Left lung (tissue), 10 donors: ENCODE measurements around the gene PFKP. TPM values are rescaled to one million over a fixed set of nuclear protein-coding genes. Genes with fewer than 3 reads are reported as not detected.
A peak's percentile ranks its signal among the peaks of the same experiment; 100 is the strongest.

Experiments used
- ATAC-seq: fragments of 200-7000 bp; cut with Tn5 transposase; one replicate; pipeline ENCODE4 v1.9.1; 2020; ENCODE audit warnings: moderate library complexity
- DNase-seq, 4 donors: peaks; one replicate each; pipeline ENCODE4 v3.0.0-alpha.2; 2013 to 2020
- H3K27ac ChIP-seq, 2 donors: fragments of 200-600 bp; sonication (generic) in 1 of 2; one replicate each; pipeline versions ENCODE4 v1.5.0 to v1.8.0; 2020 to 2021
- H3K27me3 ChIP-seq, 2 donors: fragments of 200-600 bp; sonication (generic) in 1 of 2; one replicate each; pipeline versions ENCODE4 v1.5.0 to v1.8.0; 2020 to 2021
- H3K36me3 ChIP-seq, 2 donors: fragments of 200-600 bp; sonication (generic) in 1 of 2; one replicate each; pipeline versions ENCODE4 v1.5.0 to v1.8.0; 2020 to 2021
- H3K4me1 ChIP-seq, 2 donors: fragments of 200-600 bp; one replicate each; pipeline ENCODE4 v1.8.0; 2021
- H3K4me3 ChIP-seq, 2 donors: fragments of 200-600 bp; sonication (generic) in 1 of 2; one replicate each; pipeline versions ENCODE4 v1.5.0 to v1.8.0; 2020 to 2021; ENCODE audit warnings: mild to moderate bottlenecking in 1 of 2
- H3K9me3 ChIP-seq, 2 donors: fragments of 200-600 bp; sonication (generic) in 1 of 2; one replicate each; pipeline versions ENCODE4 v1.5.0 to v1.8.0; 2020 to 2021
- CTCF ChIP-seq, 2 donors: fragments of 200-600 bp; sonication (generic) in 1 of 2; IDR thresholded peaks; one replicate each; pipeline versions ENCODE4 v1.5.0 to v1.8.0; 2021; ENCODE audit warnings: antibody characterized with exemption in 2 of 2
- intact Hi-C, 2 donors: fragments of 100-400 bp; cut with DNase I; formaldehyde crosslinking; loops; one replicate each; pipeline versions ENCODE4 v1.11.2 to v1.14.2; 2022
- polyA plus RNA-seq, 6 donors: library from polyadenylated mRNA; unstranded; fragments of 120-200 nt; gene quantifications; one replicate each; pipeline ENCODE4 v1.2.1, GENCODE V29; 2013; ENCODE audit not compliant: insufficient read length in 6 of 6
- total RNA-seq, 2 donors: library from RNA; stranded (reverse); fragmentation: NEBNext Ultra II Directional; extraction: Animal tissue kit (Norgen Biotek cat#: 25700); gene quantifications; one replicate each; pipeline ENCODE4 v1.2.1, GENCODE V29; 2021
- donor health status: DM: no; HTN: yes; CAD: no.
- donor health status: DM: no; HTN: no; CAD: no.

PFKP gene
- total and polyA plus RNA-seq, 8 donors, result 7.4 to 70.0 (median 11.2) TPM

GRCh38 chr10:3146289-3146688 lies 78.9 kb downstream of the PFKP start:
- TF ChIP-seq CTCF (IDR thresholded peaks at IDR 0.05), result no peak
- Histone ChIP-seq H3K36me3 (peaks cover 0 to 100% of the 10 kb centered on the region in 2 donors), H3K27me3 (no peaks in the 10 kb centered on the region), H3K4me3 (no peak overlapping the region), H3K9me3 (no peaks in the 10 kb centered on the region), H3K4me1 (no peaks in the 10 kb centered on the region), H3K27ac (no peak overlapping the region)
- ATAC-seq (no peak), DNase-seq (no peak)
- intact Hi-C loops, result no loop called here

- TF ChIP-seq CTCF (IDR thresholded peaks at IDR 0.05), result no peak
- H3K36me3 ChIP-seq, result peaks cover 0 to 100% of the 10 kb centered on the region in 2 donors
- intact Hi-C loops, result no loop called here
- ATAC-seq (no peak), DNase-seq (peak in 1 of 4 donors; percentile 70)
- H3K9me3 ChIP-seq, result no peaks in the 10 kb centered on the region
- no peak overlapping the region for H3K4me3 ChIP-seq
- H3K27me3 ChIP-seq, result no peaks in the 10 kb centered on the region
- H3K4me1 ChIP-seq, result no peaks in the 10 kb centered on the region
- H3K27ac ChIP-seq, result no peak overlapping the region
Measured at GRCh38 chr10:3147117-3147820, 79.9 kb downstream of the PFKP start.

- Histone ChIP-seq H3K4me1 (no peaks in the 10 kb centered on the region), H3K27me3 (no peaks in the 10 kb centered on the region), H3K27ac (no peak overlapping the region), H3K36me3 (peaks cover 0 to 100% of the 10 kb centered on the region in 2 donors), H3K4me3 (no peak overlapping the region), H3K9me3 (no peaks in the 10 kb centered on the region)
- TF ChIP-seq CTCF (IDR thresholded peaks at IDR 0.05), result no peak
- intact Hi-C loops, result no loop called here
- no peak for DNase-seq
- ATAC-seq, result no peak
Measured at GRCh38 chr10:3148041-3148440, 80.7 kb downstream of the PFKP start.

GRCh38 chr10:3148994-3149393 lies 81.6 kb downstream of the PFKP start:
- H3K27ac ChIP-seq, result no peak overlapping the region
- no peaks in the 10 kb centered on the region for H3K4me1 ChIP-seq
- intact Hi-C loops, result no loop called here
- DNase-seq (peak in 1 of 4 donors; percentile 55), ATAC-seq (no peak)
- no peak overlapping the region for H3K4me3 ChIP-seq
- H3K36me3 ChIP-seq, result peaks cover 1 to 100% of the 10 kb centered on the region in 2 donors
- no peaks in the 10 kb centered on the region for H3K9me3 ChIP-seq
- no peaks in the 10 kb centered on the region for H3K27me3 ChIP-seq
- TF ChIP-seq CTCF (IDR thresholded peaks at IDR 0.05), result no peak

- peaks cover 4 to 100% of the 10 kb centered on the region in 2 donors for H3K36me3 ChIP-seq
- no peak for ATAC-seq
Measured at GRCh38 chr10:3149918-3150317, 82.6 kb downstream of the PFKP start.

More at GRCh38 chr10:3149918-3150317, 82.6 kb downstream of the PFKP start:
- peak in 1 of 4 donors; percentile 61 for DNase-seq
- H3K4me1 ChIP-seq, result no peaks in the 10 kb centered on the region
- H3K4me3 ChIP-seq, result no peak overlapping the region
- H3K27ac ChIP-seq, result no peak overlapping the region
- H3K9me3 ChIP-seq, result no peaks in the 10 kb centered on the region
- intact Hi-C loops, result no loop called here
- H3K27me3 ChIP-seq, result no peaks in the 10 kb centered on the region
- no peak for TF ChIP-seq CTCF (IDR thresholded peaks at IDR 0.05)
